K562 (cell line): ENCODE measurements around the gene SLC10A3. TPM values are rescaled to one million over a fixed set of nuclear protein-coding genes. Genes with fewer than 3 reads are reported as not detected.

Experiments
- CBX1 ChIP-seq: sonication (generic); IDR thresholded peaks from 2 replicates; pipeline ENCODE4 v1.6.1; 2016; ENCODE audit warnings: antibody characterized with exemption, low read depth, mild to moderate bottlenecking
- HINFP ChIP-seq: fragments of 450-650 bp; conservative IDR thresholded peaks from 2 replicates; pipeline ENCODE4 v1.6.1; 2016; ENCODE audit warnings: missing genetic modification characterization, low read depth, mild to moderate bottlenecking, control low read depth, missing compliant biosample characterization
- MCM3 ChIP-seq: fragments of 450-650 bp; IDR thresholded peaks from 2 replicates; pipeline ENCODE4 v1.6.1; 2016
- MEF2A ChIP-seq: IDR thresholded peaks from 2 replicates; pipeline ENCODE4 v1.6.1; 2011; ENCODE audit warnings: low read depth, mild to moderate bottlenecking, low read length, moderate library complexity; ENCODE audit not compliant: control insufficient read depth
- MEIS2 ChIP-seq: fragments of 450-650 bp; IDR thresholded peaks from 2 replicates; pipeline ENCODE4 v1.6.1; 2014; ENCODE audit warnings: mild to moderate bottlenecking; ENCODE audit not compliant: partially characterized antibody
- NEUROD1 ChIP-seq: fragments of 150-350 bp; IDR thresholded peaks from 2 replicates; pipeline ENCODE4 v1.6.1; 2014; ENCODE audit warnings: borderline replicate concordance, low read length, low read depth; ENCODE audit not compliant: partially characterized antibody
- NFRKB ChIP-seq: fragments of 450-650 bp; IDR thresholded peaks from 2 replicates; pipeline ENCODE4 v1.6.1; 2016; ENCODE audit warnings: low read depth
- RERE ChIP-seq: sonication (generic); formaldehyde crosslinking; IDR thresholded peaks from 2 replicates; pipeline ENCODE4 v1.8.0; 2023; ENCODE audit warnings: missing genetic modification reagents, mild to moderate bottlenecking, borderline replicate concordance
- RFX7 ChIP-seq: fragments of 250-450 bp; sonication (Bioruptor Pico); IDR thresholded peaks from 2 replicates; pipeline ENCODE4 v1.5.1; 2021; ENCODE audit warnings: mild to moderate bottlenecking
- STAT5B ChIP-seq: fragments of 250-450 bp; sonication (Bioruptor Pico); IDR thresholded peaks from 2 replicates; pipeline ENCODE4 v1.8.0; 2021; ENCODE audit warnings: mild to moderate bottlenecking, inconsistent platforms
- YY1 ChIP-seq, 3 experiments: IDR thresholded peaks; 2 replicates each; pipeline ENCODE4 v1.6.1; 2011; ENCODE audit warnings: low read length in 2 of 3, mild to moderate bottlenecking in 2 of 3, moderate library complexity in 2 of 3, borderline replicate concordance in 1 of 3, control low read depth in 1 of 3, low read depth in 1 of 3; ENCODE audit not compliant: insufficient read depth in 3 of 3, insufficient replicate concordance in 2 of 3, control insufficient read depth in 1 of 3, insufficient read length in 1 of 3; ENCODE audit errors: extremely low read depth in 1 of 3
- ZBTB1 ChIP-seq: sonication (generic); formaldehyde crosslinking; IDR thresholded peaks from 2 replicates; pipeline ENCODE4 v1.8.1; 2023; ENCODE audit warnings: missing genetic modification reagents, low read depth, mild to moderate bottlenecking, borderline replicate concordance
- polyA plus RNA-seq, 8 experiments: library from polyadenylated mRNA; depleted of rRNA in 4 of 8; stranded (reverse) in 5 of 8; unstranded in 3 of 8; fragments of >200 nt; fragmentation: Nextera tagmentation in 2 of 8; fragmentation: Illumina TruSeq in 1 of 8; extraction: Ambion mirVana in 2 of 8; extraction: Trizol in 1 of 8; gene quantifications; 2 replicates each; pipeline versions ENCODE4 v1.2.1 to v1.2.3, GENCODE V29; 2011 to 2014; ENCODE audit warnings: inconsistent platforms in 1 of 8, missing spikeins in 1 of 8
- total RNA-seq, 7 experiments: library from RNA; depleted of rRNA in 6 of 7; stranded (reverse); fragments of >200 nt in 6 of 7; fragmentation: Illumina TruSeq in 2 of 7; extraction: Trizol in 2 of 7; gene quantifications; 2 replicates each; pipeline versions ENCODE4 v1.2.1 to v1.2.3, GENCODE V29; 2011 to 2021; ENCODE audit warnings: low replicate concordance in 1 of 7
- TF ChIP-seq, protein P1 (sequence below), 2 experiments: fragments of 450-650 bp; conservative IDR thresholded peaks; 2 replicates each; pipeline ENCODE4 v1.6.1; 2017; ENCODE audit warnings: mild to moderate bottlenecking in 2 of 2, moderate library complexity in 2 of 2
- TF ChIP-seq, protein P2 (sequence below): sonication (generic); formaldehyde crosslinking; IDR thresholded peaks from 2 replicates; pipeline ENCODE4 v1.8.0; 2022; ENCODE audit warnings: missing genetic modification reagents, mild to moderate bottlenecking, moderate library complexity, borderline replicate concordance
- TF ChIP-seq, protein P3 (sequence below): sonication (generic); formaldehyde crosslinking; IDR thresholded peaks from 2 replicates; pipeline ENCODE4 v1.8.0; 2022; ENCODE audit warnings: mild to moderate bottlenecking, missing genetic modification reagents, borderline replicate concordance

SLC10A3 gene
- total and polyA plus RNA-seq, 9 of the 15 experiments (the other 6 are each of a cell fraction or from before 2014, with no cell fraction given), result 5.2 to 30.6 (median 16.7) TPM

DNA sequence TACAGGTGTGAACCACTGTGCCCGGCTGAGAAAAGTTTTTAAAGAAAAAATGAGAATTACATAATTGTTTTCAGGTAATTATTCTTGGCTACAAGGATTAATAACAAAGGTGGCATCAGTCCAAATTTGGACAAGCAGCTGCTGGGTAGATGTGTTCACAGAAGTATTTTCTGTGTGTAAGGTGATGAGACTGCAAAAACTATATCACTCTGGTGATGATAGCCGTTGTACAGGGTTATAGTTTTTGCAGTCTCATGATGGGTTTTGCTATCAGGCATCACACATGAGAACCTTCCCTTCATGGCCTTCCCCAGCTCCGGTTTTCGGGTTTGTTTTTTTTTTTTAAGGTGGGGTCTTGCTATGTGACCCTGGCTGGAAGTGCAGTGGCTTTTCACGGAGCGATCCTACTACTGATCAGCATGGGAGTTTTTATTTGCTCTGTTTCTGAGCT is 5.1 kb upstream of the SLC10A3 start (continued):
- TF ChIP-seq, protein P1, sequence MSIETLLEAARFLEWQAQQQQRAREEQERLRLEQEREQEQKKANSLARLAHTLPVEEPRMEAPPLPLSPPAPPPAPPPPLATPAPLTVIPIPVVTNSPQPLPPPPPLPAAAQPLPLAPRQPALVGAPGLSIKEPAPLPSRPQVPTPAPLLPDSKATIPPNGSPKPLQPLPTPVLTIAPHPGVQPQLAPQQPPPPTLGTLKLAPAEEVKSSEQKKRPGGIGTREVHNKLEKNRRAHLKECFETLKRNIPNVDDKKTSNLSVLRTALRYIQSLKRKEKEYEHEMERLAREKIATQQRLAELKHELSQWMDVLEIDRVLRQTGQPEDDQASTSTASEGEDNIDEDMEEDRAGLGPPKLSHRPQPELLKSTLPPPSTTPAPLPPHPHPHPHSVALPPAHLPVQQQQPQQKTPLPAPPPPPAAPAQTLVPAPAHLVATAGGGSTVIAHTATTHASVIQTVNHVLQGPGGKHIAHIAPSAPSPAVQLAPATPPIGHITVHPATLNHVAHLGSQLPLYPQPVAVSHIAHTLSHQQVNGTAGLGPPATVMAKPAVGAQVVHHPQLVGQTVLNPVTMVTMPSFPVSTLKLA (conservative IDR thresholded peaks at IDR 0.05), result no peak
- no peak for TF ChIP-seq RERE (CRISPR knock-in tag)
- peak; percentile 83 for TF ChIP-seq MEIS2
- TF ChIP-seq, protein P2, sequence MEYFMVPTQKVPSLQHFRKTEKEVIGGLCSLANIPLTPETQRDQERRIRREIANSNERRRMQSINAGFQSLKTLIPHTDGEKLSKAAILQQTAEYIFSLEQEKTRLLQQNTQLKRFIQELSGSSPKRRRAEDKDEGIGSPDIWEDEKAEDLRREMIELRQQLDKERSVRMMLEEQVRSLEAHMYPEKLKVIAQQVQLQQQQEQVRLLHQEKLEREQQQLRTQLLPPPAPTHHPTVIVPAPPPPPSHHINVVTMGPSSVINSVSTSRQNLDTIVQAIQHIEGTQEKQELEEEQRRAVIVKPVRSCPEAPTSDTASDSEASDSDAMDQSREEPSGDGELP (CRISPR knock-in tag), result no peak; the same call in 1 of the 2 replicates
- TF ChIP-seq CBX1, result no peak
- TF ChIP-seq MCM3, result no peak
- no peak for TF ChIP-seq MEF2A
- TF ChIP-seq HINFP (tag), result no peak
- TF ChIP-seq ZBTB1 (CRISPR knock-in tag), result no peak
- TF ChIP-seq STAT5B (CRISPR knock-in tag), result no peak
- TF ChIP-seq NFRKB, result no peak
- no peak for TF ChIP-seq YY1 (IDR thresholded peaks at IDR 0.05; ENCODE audit: borderline replicate concordance in 1 of 3, control insufficient read depth in 1 of 3, extremely low read depth in 1 of 3, insufficient read depth in 3 of 3, insufficient read length in 1 of 3, insufficient replicate concordance in 2 of 3, low read depth in 1 of 3, low read length in 2 of 3)
- TF ChIP-seq RFX7 (CRISPR knock-in tag), result no peak
- no peak for TF ChIP-seq NEUROD1
- TF ChIP-seq, protein P3, sequence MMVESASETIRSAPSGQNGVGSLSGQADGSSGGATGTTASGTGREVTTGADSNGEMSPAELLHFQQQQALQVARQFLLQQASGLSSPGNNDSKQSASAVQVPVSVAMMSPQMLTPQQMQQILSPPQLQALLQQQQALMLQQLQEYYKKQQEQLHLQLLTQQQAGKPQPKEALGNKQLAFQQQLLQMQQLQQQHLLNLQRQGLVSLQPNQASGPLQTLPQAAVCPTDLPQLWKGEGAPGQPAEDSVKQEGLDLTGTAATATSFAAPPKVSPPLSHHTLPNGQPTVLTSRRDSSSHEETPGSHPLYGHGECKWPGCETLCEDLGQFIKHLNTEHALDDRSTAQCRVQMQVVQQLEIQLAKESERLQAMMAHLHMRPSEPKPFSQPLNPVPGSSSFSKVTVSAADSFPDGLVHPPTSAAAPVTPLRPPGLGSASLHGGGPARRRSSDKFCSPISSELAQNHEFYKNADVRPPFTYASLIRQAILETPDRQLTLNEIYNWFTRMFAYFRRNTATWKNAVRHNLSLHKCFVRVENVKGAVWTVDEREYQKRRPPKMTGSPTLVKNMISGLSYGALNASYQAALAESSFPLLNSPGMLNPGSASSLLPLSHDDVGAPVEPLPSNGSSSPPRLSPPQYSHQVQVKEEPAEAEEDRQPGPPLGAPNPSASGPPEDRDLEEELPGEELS (CRISPR knock-in tag), result no peak
